Activated CD4-positive, CD25-positive, alpha-beta regulatory T cell treated with anti-CD3 and anti-CD28 coated beads, Interleukin-2, amount 50 U/mL, for 24 hours (primary cell): ENCODE results near the gene METAP1.
"Not testable (repeated sequence)": the region's sequence is repeated elsewhere in the genome, so short reads cannot be mapped to it uniquely, and the experiment has no call there.

Source experiments
- ATAC-seq, 2 donors: fragments of 150-1000 bp; cut with Tn5 transposase; one replicate each; pipeline ENCODE4 v1.10.0; 2021; ENCODE audit warnings: mild to moderate bottlenecking in 1 of 2, moderate library complexity in 1 of 2

The METAP1 gene

GRCh38 chr4:99102634-99103033 is 107.1 kb downstream of the METAP1 start:
- ATAC-seq, result no peak

DNA sequence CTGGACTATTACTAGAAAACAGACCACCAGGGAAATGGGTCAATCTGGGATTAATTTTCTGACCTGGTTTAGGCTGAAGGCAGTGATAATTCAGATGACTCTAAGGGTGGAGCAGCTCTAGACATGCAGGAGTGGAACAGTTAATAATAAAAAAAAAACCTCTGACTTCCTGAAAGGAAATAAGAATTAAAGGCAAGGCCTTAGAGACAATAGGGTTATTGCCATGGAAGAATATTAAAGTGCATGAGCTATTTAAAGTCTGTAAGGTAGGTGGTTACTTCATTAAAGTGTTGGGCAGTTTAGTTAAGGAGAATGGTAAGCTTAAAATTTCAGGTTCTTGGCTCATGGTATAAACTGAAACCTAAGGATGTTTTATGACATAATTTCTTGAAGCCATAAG is 107.6 kb downstream of the METAP1 start:
- ATAC-seq, result no peak

GRCh38 chr4:99104153-99104552 is 108.6 kb downstream of the METAP1 start:
- ATAC-seq, result no peak

- ATAC-seq, result not testable (repeated sequence)
Measured at GRCh38 chr4:99109286-99109685, 113.8 kb downstream of the METAP1 start.
